Epithelial cell of proximal tubule (primary cell): Measurements from ENCODE around the gene CNIH3. TPM values are rescaled to one million over a fixed set of nuclear protein-coding genes. Genes with fewer than 3 reads are reported as not detected.

Source experiments
- DNase-seq: peaks from one replicate; pipeline ENCODE4 v3.0.0-alpha.2; 2011; ENCODE audit warnings: low read depth
- H3K4me3 ChIP-seq: 2 replicates; pipeline ENCODE4 v1.5.1; 2011; ENCODE audit warnings: low read depth, mild to moderate bottlenecking, low read length
- total RNA-seq: library from RNA; depleted of rRNA; stranded (reverse); fragments of >200 nt; gene quantifications from 2 replicates; pipeline ENCODE4 v1.2.3, GENCODE V29; 2015
- TF ChIP-seq, protein P1 (sequence below): conservative IDR thresholded peaks from 2 replicates; pipeline ENCODE4 v1.5.1; 2012; ENCODE audit warnings: low read depth, mild to moderate bottlenecking, low read length

CNIH3 gene
- total RNA-seq, 1 donor from 2014 or later, result 1.4 TPM

GRCh38 chr1:224770336-224770693 is 154.2 kb downstream of the CNIH3 start:
- DNase-seq, result no peak
- H3K4me3 ChIP-seq, result no peak overlapping the region
- TF ChIP-seq, protein P1, sequence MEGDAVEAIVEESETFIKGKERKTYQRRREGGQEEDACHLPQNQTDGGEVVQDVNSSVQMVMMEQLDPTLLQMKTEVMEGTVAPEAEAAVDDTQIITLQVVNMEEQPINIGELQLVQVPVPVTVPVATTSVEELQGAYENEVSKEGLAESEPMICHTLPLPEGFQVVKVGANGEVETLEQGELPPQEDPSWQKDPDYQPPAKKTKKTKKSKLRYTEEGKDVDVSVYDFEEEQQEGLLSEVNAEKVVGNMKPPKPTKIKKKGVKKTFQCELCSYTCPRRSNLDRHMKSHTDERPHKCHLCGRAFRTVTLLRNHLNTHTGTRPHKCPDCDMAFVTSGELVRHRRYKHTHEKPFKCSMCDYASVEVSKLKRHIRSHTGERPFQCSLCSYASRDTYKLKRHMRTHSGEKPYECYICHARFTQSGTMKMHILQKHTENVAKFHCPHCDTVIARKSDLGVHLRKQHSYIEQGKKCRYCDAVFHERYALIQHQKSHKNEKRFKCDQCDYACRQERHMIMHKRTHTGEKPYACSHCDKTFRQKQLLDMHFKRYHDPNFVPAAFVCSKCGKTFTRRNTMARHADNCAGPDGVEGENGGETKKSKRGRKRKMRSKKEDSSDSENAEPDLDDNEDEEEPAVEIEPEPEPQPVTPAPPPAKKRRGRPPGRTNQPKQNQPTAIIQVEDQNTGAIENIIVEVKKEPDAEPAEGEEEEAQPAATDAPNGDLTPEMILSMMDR, result no peak

DNA sequence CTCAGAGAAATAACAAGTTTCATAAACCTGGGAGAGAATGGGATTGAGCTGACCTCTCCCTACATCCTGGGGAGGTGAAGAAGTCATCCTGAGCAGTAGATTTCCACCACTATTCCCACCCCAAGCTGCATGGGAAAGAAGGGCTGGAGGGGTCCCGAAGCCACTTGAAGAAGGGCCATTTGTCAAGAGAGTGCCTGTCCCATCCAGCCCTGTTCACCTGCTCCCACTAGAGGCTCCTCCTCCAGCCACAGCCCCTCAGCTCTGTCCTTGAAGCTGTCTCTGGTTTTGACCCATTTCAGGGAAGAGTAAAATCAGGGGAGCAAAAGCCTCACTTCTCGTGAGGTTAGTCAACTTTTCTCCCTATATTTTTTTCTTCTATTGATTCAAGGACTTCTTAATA is 157.5 kb downstream of the CNIH3 start:
- no peak overlapping the region for H3K4me3 ChIP-seq
- TF ChIP-seq, protein P1, result no peak
- no peak for DNase-seq

- H3K4me3 ChIP-seq, result no peak overlapping the region
- no peak for DNase-seq
- TF ChIP-seq, protein P1, result peak; percentile 36
Observed at GRCh38 chr1:224774378-224774777, 158.3 kb downstream of the CNIH3 start.

GRCh38 chr1:224777180-224777579 is 161.1 kb downstream of the CNIH3 start:
- TF ChIP-seq, protein P1, result no peak
- H3K4me3 ChIP-seq, result no peak overlapping the region
- no peak for DNase-seq

DNA sequence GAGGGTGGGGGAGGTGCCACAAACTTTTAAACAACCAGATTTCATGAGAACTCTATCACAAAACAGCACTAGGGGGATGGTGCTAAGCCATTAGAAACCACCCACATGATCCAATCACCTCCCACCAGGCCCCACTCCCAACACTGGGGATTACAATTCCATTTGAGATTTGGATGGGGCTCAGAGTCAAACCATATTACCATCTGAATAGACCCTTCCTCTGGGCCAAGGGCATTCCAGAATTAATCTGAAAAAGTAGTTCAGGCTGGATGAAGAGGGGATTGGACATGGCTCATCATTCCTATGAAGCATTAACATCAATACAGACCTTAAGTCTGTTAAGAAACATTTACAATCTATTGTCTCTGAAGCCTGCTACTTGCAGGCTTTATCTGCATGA is 163.4 kb downstream of the CNIH3 start:
- TF ChIP-seq, protein P1, result no peak
- no peak for DNase-seq
- H3K4me3 ChIP-seq, result no peak overlapping the region

DNA sequence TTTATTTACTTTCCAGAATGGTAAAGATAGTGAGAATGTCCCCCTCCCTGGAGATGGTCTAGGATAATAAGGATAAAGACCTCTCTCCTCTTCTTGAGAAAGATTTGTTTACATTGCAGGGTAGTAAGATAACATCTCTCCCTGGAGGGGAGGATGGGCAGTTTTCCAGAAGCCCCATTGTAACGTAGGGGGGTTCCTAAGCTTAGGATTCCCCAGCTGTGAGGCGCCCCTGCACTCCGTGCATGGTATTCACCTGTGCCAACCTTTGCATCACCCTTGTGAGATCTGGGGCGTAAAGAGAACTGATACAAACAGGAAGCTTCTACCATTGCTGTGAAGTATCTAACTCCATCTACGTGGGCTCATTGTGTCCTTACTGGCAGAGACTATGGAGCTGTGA is 164.6 kb downstream of the CNIH3 start:
- TF ChIP-seq, protein P1, result no peak
- H3K4me3 ChIP-seq, result no peak overlapping the region
- no peak for DNase-seq

DNA sequence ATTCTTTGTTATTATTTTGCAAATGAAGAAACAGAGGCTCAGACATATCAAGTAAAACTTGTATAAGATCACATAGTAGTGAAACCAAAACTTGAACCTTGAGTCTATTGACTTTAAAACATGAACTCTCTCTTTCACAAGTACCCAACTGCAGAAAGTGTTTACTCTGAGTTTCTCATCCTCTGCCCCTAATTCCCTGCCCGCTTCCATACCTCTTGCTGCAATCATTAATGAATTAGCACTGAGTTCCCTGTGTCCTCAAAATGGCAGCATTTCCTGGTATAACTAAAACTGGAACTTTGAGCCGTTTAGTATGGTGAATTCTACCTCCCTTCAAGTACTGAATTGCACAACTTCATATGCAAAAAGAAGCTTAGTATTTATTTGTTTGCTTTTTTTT is 165.7 kb downstream of the CNIH3 start:
- no peak overlapping the region for H3K4me3 ChIP-seq
- no peak for DNase-seq
- TF ChIP-seq, protein P1, result no peak
